ENCODE results near the gene GPC5.

The GPC5 gene

DNA sequence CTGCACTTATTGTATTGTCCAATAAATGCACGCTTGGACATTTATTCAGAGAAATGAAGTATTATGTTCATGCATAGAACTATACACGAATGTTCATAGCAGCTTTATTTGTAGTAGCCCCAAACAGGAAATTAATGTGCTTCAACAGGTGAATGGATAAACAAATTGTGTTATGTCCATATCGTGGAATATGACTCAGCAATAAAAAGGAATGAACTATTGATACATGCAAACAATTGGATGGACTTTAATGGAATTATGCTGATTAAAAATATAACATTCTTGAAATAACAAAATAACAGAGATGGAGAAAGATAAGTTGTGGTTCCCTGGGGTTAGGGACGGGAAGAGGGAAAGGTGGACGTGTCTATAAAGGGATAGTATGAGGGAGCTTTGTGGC, 65.9 kb downstream of the GPC5 start:
- no peak for DNase-seq

DNA sequence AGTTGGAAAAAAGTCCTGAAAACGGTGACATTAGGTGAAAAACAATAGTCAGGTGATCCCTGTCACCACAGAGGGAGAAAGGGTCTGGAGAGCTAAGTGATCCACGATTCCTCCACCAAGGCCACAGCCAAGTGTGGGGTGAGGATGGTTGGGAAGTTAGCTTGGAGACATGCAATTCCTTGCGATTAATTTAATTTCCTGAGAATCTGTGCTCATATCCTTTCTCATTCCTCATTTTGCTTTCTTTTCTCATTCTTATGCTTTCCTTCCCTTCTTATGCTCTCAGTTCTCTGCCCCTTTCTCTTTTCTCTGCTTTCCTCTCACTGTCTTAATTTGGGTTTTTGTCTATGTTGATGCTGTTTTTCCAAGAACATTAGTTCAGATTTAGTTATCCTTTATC, 68.8 kb downstream of the GPC5 start:
- DNase-seq = no peak

DNA sequence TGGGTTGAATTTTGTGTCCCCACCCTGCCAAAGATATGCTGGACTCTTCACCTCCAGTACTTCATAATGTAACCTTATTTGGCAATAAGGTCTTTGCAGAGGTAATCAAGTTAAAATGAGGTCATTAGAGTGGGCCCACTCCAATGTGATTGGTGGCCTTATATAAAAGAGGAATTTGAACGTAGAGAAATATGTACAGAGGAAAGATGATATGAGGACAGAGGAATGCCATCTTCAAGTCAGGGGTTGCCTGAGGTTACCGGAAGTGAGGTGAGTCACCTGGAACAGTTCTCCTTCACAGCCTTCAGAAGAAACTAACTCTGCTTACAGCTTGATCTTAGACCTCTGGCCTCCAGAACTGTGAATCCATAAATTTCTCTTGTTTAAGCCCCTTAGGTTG, 69.9 kb downstream of the GPC5 start:
- DNase-seq = no peak

DNA sequence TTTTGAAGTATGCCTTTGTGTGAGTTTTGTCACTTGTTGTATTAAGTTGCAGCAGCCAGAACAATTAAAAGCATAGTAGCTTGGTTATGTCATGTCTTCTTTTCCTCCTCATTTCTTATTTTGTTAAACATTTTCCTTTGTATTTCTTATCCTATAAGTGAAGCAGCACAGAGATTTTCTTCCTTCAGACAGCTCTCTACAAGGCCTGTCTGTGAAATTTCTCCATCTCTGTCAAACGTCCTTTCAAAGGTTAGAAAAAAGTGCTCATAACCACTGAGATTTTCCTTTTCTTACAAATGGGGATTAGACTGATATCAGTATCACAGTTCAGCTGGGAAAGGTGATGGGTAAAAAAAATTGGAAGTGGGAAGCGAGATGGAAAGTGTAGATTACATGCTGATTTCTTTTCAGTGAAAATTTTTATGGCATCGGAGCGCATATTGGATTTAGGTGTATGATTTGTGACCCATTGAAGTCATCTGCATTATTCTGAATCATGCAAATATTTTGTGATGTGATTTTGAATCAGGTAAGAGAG, 71.7 kb downstream of the GPC5 start:
- DNase-seq = no peak

DNA sequence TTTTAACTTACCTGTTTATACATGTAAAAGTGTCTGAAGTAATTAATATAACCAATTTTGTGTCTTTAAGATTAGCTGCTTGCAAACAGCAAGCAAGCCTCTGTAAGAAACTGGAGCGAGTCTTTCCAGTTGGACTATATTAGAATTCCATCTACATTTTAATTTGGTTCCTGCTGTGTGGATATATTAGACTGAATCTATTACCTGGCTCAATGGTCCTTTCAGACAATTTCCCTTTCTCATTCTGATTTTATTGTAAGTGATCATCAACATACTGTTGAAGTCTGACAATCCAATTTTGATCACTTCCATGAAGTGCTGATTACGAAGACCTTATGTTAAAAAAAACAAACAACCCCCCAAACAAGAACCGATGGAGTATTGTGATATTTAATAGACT, 72.3 kb downstream of the GPC5 start:
- DNase-seq = no peak

DNA sequence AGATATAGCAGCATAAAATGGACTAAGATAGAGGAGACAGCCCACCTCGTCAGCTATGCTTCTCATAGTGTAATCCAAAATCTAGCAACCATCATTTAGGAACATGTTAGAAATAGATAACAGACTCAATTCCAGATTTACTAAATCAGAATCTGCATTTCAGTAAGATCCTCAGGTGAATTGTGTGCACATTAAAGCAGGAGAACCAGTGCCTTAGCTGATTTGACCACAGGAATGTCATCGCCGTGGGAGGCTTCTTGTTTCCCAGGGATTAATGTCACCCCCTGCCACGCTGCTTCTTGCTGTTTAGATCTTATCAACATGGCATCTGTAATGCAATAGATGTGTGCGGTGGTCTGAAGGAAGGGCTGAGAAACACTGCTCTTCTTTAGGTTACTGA, 84.0 kb downstream of the GPC5 start:
- no peak for DNase-seq

DNA sequence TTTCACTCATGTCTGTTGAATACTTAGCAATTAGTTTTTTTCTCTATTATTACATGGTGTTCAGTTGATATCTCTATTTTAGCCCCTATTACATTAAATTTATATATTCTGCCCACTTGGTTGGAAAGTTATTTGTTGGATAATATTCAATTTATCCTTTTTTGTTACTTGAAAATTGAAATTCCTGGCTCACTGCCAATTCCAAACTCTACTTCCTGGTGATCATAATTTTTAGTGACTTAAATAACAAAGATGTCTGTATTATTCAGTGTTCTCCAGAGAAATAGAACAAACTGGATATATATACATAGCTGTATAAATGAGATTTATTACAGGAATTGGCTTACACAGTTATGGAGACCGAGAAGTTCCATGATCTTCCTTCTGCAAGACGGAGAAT, 93.6 kb downstream of the GPC5 start:
- DNase-seq = no peak

DNA sequence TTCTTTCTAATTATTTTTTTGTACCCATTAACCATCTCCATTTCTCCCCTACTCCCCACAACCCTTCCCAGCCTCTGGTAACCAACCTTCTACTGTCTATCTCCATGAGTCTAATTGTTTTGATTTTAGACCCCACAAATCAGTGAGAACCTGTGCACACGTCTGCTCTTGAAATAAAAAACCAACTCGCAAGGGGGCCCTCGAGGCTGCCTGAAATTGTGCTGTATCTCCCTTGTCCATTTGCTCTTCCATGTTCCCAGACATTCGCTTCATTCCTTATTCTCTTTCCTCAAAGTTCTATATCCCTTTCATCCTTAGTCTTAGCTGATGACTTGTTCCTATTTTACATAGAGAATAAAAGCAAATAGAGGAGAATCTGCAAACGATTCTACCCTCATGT, 95.0 kb downstream of the GPC5 start:
- DNase-seq = no peak

DNA sequence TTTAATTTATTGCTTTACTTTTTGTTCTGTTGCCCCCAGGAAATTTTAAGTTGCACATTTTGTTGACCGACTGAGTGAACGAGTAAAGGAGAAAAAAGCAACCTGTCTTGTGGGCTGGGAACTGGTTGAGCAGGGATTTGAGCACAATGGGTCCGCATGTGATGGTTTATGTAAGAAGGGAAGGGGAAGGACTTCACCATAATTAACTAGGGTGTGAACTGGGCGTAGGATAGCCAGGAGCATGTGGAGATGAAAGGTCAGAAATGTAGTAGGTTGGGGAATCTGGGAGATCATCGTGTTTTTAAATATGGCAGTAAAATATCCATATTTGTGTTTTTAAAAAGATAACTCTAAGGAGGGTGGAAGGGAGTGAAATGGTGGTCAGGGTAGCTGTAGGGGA, 99.9 kb downstream of the GPC5 start:
- no peak for DNase-seq

DNA sequence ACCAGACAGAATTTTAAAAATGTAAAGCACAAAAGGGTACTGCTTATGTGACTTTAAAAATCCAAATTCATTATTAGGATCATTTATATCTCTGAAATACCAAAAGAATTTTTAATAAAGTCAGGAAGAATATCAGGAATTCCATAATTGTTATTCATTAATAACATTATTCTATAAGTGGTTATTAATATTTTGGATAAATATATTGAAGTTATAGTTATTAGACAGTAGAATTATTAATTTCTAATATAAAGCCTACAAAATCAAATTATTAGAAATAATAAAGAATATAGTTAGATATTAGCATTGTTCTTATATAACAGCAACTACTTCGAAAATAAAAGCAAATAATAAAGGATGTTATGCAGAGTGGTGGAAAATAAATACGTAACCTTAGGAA, 105.8 kb downstream of the GPC5 start:
- no peak for DNase-seq

DNA sequence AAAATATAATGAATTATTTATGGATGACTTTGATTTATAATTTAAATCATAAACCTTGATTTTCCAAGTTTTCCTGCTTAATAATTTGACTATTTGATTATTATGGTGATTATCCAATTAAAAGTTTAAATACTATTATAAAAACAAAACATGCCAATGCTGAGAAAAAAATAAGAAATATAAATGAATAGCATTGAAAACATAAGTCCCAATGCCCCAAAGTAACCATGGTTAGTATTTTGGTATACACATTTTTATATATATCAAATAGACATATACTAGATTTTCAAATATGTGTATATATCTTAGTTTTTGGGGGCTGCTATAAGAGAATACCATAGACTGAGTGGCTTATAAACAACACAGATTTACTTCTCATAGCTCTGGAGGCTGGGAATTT, 108.3 kb downstream of the GPC5 start:
- DNase-seq = no peak

DNA sequence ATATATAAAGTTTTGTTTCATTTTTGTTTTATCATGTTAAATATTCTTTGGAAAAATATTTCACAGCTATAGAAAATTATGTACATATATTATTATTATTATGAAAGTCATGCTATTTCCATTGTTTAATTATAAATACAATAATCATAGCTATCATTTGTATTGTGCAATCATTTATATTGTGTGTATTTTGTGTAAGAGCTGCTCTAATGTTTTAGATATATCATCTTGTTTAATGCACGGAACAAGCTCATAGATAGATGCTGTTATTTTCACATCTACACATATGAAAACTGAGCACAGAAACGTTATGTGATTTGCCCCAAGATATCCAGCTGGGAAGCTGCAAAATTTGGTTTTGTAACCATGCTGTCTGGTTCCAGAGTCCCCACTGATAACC, 111.6 kb downstream of the GPC5 start:
- no peak for DNase-seq

DNA sequence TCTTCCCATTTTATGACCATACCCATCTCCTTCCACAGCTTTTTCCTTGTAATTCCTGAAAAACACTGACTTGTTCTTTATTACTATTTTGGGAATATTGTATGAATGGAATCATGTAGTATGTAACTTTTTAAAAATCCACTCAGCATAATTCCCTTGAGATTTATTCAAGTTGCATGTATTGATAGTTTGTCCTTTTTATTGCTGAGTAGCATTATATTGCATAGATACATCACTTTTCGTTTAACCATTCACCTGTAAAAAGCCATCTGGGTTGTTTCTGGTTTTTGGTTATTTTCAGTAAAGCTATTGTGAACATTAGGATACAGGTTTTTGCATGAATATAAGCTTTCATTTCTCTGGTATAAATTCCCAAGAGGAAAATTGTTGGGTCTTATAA, 115.4 kb downstream of the GPC5 start:
- no peak for DNase-seq

DNA sequence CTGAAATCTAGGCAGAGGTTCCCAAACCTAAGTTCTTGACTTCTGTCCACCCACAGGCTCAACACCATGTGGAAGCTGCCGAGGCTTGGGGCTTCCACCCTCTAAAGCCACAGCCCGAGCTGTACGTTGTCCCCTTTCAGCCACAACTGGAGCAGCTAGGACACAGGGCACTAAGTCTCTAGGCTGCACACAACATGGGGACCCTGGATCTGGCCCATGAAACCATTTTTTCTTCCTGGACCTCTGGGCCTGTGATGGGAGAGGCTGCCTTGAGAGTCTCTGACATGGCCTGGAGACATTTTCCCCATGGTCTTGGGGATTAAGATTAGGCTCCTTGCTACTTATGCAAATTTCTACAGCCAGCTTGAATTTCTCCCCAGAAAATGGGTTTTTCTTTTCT, 118.4 kb downstream of the GPC5 start:
- no peak for DNase-seq

DNA sequence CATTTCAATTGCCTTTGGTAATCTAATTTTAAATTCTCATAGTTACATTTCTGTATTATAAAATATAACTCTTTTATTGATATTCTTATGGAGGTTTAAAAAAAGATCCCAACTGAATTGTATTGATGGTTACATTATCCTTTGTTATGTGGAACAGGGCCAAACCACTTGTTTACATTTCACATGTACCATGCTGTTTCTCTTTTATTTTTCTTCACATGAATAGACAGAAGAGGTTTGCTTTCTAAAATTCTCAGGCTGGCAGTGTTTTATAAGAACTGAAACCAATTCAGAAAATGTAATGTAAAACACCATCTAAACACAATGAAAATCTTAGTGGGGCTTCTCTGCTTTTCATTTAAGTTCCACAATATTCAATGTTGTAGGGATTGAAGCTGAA, 122.5 kb downstream of the GPC5 start:
- DNase-seq = no peak

DNA sequence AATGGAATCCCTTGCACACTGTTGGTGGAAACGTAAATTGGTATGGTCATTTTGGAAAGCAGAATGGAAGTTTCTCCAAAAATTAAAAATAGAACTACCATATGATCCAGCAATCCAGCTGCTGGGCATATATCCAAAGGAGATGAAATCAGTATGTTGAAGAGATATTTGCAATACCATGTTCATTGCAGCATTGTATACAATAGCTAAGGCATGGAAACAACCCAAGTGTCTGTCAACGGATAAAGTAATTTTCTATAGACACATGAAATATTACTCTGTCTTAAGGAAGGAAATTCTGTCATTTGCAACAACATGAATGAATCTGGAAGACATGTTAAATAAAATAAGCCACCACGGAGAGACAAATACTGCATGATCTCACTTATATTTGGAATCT, 124.7 kb downstream of the GPC5 start:
- DNase-seq = no peak

DNA sequence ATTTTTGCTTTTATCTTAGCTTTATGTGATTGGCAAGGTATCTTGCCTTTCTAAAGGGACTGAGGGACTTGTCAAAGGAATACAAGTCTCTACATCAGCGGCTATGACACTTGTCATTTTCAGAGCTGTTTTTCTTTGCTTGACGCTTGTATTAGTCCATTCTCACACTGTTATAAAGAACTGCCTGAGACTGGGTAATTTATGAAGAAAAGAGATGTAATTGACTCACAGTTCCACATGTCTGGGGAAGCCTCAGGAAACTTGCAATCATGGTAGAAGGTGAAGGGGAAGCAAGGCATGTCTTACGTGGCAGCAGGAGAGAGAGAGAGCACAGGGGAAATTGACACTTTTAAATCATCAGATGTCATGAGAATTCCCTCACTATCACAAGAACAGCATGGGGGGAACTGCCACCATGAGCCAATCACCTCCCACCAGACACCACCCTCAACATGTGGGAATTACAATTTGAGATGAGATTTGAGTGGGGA, 128.2 kb downstream of the GPC5 start:
- DNase-seq = no peak

DNA sequence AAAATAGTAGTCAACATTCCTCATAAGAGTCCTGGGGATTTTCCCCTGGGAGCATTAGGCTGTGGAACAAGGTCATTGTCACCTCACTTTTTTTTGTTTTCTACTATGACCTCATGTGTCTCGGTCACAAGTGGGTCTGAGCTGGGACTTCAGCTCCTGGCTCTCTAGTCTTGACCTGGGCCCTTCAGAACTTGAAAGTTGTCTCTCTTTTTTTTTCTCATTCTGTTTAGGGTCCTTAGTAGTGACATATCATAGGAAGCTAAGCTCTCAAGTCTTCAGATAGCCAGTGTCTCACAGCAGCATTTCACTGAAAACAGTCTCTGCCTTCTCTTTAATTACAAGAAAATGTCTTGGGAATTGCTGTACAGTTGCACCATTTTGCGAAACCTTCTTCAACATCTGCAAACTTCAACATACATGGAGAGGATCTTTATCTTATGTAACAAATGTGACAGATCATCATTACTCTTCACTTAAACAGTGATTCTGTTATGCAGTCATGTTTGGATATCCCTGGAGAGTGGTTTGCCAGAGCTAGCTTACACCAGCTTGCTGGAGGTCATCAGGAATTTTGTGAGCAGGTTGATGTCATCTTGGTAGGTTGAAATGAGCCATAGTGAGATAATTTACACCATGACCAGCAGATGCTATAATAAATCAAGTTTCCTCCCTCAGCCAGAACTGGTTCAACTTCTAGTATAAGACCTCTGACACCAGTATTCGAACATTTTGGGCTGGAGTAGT, 131.5 kb downstream of the GPC5 start:
- no peak for DNase-seq

DNA sequence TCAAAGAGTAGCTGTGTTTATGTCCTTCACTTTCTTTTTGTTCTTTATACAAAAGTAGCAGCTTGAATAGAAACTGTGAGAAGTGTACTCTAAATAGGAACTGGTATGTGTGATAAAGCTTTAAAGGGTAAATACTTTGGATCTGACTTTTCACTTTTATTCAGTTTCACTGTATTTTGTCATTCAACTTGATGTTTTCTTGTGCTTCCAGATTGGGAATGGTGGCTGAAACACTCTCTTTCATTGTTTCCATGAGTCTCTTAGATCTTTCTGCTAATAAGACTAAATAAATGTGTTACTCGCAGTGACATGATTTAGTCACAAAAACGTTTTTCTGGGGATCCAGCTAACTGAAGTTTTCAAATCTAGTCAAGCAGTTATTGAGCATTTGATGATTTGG, 133.2 kb downstream of the GPC5 start:
- no peak for DNase-seq

DNA sequence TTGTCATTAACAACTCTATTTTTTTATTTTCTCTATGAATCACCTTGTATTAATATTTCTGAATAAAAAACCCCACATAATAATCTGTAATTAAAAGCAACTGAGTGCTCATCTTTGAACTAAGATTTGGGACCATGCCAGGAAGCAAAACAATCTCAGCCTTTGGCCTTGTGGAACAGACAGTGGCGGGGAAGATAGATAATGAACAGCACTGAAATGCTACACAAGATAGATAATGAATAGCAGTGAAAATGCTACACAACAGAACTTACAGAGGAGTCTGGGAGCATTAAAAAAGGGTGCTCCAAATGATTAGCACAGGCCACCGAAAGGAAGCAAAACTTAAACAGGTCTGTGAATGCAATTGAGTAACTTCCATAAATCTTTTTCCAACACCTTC, 134.9 kb downstream of the GPC5 start:
- no peak for DNase-seq

DNA sequence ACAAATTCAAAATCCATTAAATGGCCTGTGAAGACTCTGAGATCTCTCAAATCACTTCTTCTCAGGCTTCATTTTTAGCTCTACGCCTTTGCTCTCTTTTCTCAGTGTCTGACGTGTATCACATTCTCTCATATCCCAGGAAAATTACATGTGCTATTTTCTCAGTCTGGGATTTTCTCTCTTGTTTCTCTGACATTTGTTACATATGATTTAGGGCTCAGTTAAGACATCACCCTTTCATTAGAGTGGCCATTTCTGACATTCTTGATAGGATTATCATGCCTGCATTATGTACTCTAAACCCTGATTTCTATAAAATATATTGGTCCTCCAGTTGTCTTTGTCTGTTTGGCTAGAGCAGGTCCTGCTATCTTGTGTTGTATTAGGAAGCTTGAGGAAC, 136.6 kb downstream of the GPC5 start:
- DNase-seq = no peak

DNA sequence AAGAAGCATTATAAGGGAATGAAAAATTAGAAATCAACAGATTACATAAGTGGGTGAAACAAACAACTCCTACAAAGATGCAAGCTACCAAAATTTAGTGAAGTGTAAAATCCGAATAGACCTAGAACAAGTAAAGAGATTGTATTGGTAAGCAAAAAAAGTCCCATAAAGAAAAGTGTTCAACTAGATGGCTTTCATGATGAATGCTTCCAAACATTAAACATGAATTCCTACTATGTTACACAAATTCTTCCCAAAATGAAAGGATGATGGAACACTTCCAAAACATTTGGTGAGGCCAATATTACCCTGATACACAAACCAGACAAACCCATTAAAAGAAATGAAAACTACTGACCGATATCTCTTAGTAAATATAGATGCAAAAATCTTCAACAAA, 139.0 kb downstream of the GPC5 start:
- no peak for DNase-seq

DNA sequence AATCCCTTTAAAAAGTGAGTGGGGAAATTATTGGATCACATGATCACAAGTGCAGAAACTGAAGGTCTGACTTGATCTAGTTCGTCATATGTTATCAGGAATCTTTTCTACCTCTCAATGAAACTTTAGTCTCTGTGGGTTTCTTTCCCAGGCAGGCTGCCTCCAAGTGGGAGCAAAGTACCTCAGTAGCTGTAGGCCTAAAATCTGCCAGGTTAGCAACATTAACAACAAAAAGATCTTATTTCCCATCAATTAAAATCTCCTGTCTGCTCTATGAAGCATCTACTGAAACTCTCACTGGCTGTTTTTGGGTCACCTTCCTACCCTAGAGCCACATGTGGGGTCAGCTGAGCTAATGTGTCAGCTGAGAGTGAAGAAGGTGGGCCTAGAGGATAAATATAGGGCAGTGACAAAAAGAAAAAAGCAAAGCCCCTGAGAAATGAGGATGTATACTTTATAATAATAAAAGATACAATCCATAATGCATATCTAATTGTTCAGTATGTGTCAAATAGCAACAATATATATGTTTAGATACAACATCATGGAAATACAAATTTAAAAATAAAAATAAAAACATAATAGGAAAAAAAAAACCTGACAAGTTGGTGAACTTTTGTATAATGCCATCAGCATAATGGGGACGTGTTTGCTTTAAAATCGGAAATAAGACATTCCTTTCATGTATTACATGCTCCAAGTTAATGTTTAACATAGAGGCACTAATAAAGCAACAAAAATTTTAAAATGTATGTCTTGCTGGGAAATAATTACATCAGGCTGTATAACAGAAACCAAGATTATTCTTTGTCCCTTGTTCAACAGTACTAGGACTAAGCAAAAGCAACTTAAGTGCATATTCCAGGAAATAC, 141.1 kb downstream of the GPC5 start:
- no peak for DNase-seq

DNA sequence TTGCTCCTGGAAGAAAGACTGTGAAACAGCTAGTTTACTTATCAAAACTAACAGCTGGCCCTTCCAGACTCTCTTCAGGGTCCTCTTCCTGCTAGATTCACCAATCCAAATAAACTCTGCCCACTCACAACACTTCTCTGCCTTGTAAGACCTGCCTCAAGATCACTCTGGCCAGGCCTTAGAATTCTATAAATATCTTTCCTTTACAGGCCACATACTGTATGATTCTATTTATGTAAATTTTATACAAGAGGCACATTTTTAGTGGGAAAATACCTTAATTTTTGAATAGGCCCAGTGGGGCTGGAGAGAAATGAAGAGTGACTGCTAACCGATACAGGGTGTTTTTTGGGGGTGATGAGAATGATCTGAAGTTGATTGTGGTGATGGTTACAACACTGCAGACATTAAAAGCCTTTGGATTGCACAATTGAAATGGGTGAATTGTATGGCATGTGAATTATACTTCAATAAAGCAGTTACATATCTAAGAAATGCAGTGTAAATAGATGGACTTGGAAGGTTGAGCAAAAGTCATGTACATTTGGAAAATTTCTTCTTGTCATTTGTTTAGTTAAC, 141.8 kb downstream of the GPC5 start:
- no peak for DNase-seq

All from stimulated activated CD8-positive, alpha-beta memory T cell treated with anti-CD3 and anti-CD28 coated beads, Interleukin-4, amount 100 ng/mL, for 48 hours (primary cell).